Peyer's patch (tissue), 4 donors: Measurements from ENCODE around the gene TENT4A.

ENCODE experiments used
- CTCF ChIP-seq, 6 experiments: fragments of 450-650 bp in 4 of 6; fragments of 200-600 bp in 2 of 6; sonication (generic) in 1 of 6; IDR thresholded peaks; one replicate each; pipeline ENCODE4 v1.5.1; 2017 to 2019; ENCODE audit warnings: antibody characterized with exemption in 6 of 6, mild to moderate bottlenecking in 3 of 6, moderate library complexity in 1 of 6
- POLR2A ChIP-seq, 2 donors: fragments of 450-650 bp; IDR thresholded peaks; one replicate each; pipeline ENCODE4 v1.5.1; 2017; ENCODE audit warnings: antibody characterized with exemption in 2 of 2, mild to moderate bottlenecking in 2 of 2, moderate library complexity in 2 of 2

DNA sequence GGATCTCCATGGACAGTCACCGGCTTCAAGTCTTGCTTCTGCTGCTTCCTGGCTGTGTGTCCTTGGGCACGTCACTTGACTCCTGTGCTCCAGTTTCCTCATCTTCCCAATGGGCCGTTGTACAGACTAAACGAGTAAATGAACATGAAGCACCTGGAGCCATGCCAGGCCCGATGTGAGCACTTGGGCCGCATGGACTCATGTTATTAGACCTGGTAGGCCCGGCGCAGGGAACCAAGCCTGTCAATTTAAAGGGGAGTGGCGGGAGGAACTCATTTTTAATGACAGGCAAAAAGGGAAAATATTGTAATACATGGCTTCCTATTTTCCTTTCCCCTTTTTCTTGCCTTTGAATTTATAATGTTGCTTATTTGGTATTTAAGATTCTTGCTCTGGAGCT lies 47.5 kb downstream of the TENT4A start:
- TF ChIP-seq POLR2A (IDR thresholded peaks at IDR 0.05) (no peak), CTCF (IDR thresholded peaks at IDR 0.05) (no peak)
